ENCODE data around the gene SLFN11.
"Not testable (repeated sequence)": the region's sequence is repeated elsewhere in the genome, so short reads cannot be mapped to it uniquely, and the experiment has no call there.

Gene SLFN11

GRCh38 chr17:35373534-35373983, at the start of gene SLFN11:
TSS of gene SLFN11 (minus strand) at chr17:35373621. CDS start at chr17:35363807, 9,814 bp downstream.
- in situ Hi-C loops (cut with MboI; ENCODE audit: low sequenced_read_pairs) = no loop called here

GRCh38 chr17:35421069-35421468, 47.6 kb upstream of the SLFN11 start:
- in situ Hi-C loops (cut with MboI; ENCODE audit: low sequenced_read_pairs) = not testable (repeated sequence)

GRCh38 chr17:35416659-35417058, 43.2 kb upstream of the SLFN11 start:
- in situ Hi-C loops (cut with MboI; ENCODE audit: low sequenced_read_pairs) = no loop called here

GRCh38 chr17:35414707-35415106, 41.3 kb upstream of the SLFN11 start:
- in situ Hi-C loops (cut with MboI; ENCODE audit: low sequenced_read_pairs) = not testable (repeated sequence)

GRCh38 chr17:35414247-35414646, 40.8 kb upstream of the SLFN11 start:
- in situ Hi-C loops (cut with MboI; ENCODE audit: low sequenced_read_pairs) = no loop called here

- in situ Hi-C loops (cut with MboI; ENCODE audit: low sequenced_read_pairs) = no loop called here
Observed at GRCh38 chr17:35407531-35407930, 34.1 kb upstream of the SLFN11 start.

GRCh38 chr17:35406568-35406967, 33.1 kb upstream of the SLFN11 start:
- in situ Hi-C loops (cut with MboI; ENCODE audit: low sequenced_read_pairs) = no loop called here

GRCh38 chr17:35404360-35404759, 30.9 kb upstream of the SLFN11 start:
- in situ Hi-C loops (cut with MboI; ENCODE audit: low sequenced_read_pairs) = no loop called here

GRCh38 chr17:35393783-35394182, 20.4 kb upstream of the SLFN11 start:
- in situ Hi-C loops (cut with MboI; ENCODE audit: low sequenced_read_pairs) = not testable (repeated sequence)

GRCh38 chr17:35390663-35391062, 17.2 kb upstream of the SLFN11 start:
- in situ Hi-C loops (cut with MboI; ENCODE audit: low sequenced_read_pairs) = no loop called here

GRCh38 chr17:35390156-35390555, 16.7 kb upstream of the SLFN11 start:
- in situ Hi-C loops (cut with MboI; ENCODE audit: low sequenced_read_pairs) = no loop called here

- in situ Hi-C loops (cut with MboI; ENCODE audit: low sequenced_read_pairs) = no loop called here
Observed at GRCh38 chr17:35387496-35387895, 14.1 kb upstream of the SLFN11 start.

- in situ Hi-C loops (cut with MboI; ENCODE audit: low sequenced_read_pairs) = no loop called here
Observed at GRCh38 chr17:35377706-35378105, 4.3 kb upstream of the SLFN11 start.

- in situ Hi-C loops (cut with MboI; ENCODE audit: low sequenced_read_pairs) = no loop called here
Observed at GRCh38 chr17:35377068-35377467, 3.6 kb upstream of the SLFN11 start.

- in situ Hi-C loops (cut with MboI; ENCODE audit: low sequenced_read_pairs) = no loop called here
Observed at GRCh38 chr17:35376245-35376644, 2.8 kb upstream of the SLFN11 start.

- in situ Hi-C loops (cut with MboI; ENCODE audit: low sequenced_read_pairs) = no loop called here
Observed at GRCh38 chr17:35374766-35375344, 1.4 kb upstream of the SLFN11 start.

- in situ Hi-C loops (cut with MboI; ENCODE audit: low sequenced_read_pairs) = no loop called here
Observed at GRCh38 chr17:35373984-35374765, 754 bp upstream of the SLFN11 start.

GRCh38 chr17:35372846-35373533, 431 bp downstream of the SLFN11 start:
- in situ Hi-C loops (cut with MboI; ENCODE audit: low sequenced_read_pairs) = no loop called here

- in situ Hi-C loops (cut with MboI; ENCODE audit: low sequenced_read_pairs) = no loop called here
Observed at GRCh38 chr17:35371934-35372333, 1.5 kb downstream of the SLFN11 start.

- in situ Hi-C loops (cut with MboI; ENCODE audit: low sequenced_read_pairs) = no loop called here
Observed at GRCh38 chr17:35368081-35368830, 5.2 kb downstream of the SLFN11 start.

GRCh38 chr17:35361027-35361426, 12.4 kb downstream of the SLFN11 start:
- in situ Hi-C loops (cut with MboI; ENCODE audit: low sequenced_read_pairs) = no loop called here

All from HL-60/S4 treated with retinoic acid at 250 ng/mL for 4 days and 3 days (cell line).